Neural crest cell (in vitro differentiated cells): Measurements from ENCODE around the gene KDF1. TPM values are rescaled to one million over a fixed set of nuclear protein-coding genes. Genes with fewer than 3 reads are reported as not detected.

Source experiments
- DNase-seq: peaks from one replicate; pipeline ENCODE4 v3.0.0; 2021; ENCODE audit warnings: low read depth, mixed read lengths, low spot score
- H3K27ac Mint-ChIP-seq: one replicate; pipeline ENCODE4 v1.8.0; 2021; ENCODE audit warnings: mild to moderate bottlenecking, mixed read lengths; ENCODE audit not compliant: unreplicated experiment
- H3K27me3 Mint-ChIP-seq: 2 replicates; pipeline ENCODE4 v1.8.0; 2021; ENCODE audit warnings: low read depth, mild to moderate bottlenecking, mixed read lengths
- H3K36me3 Mint-ChIP-seq: 2 replicates; pipeline ENCODE4 v1.8.0; 2021; ENCODE audit warnings: low read depth, mild to moderate bottlenecking, mixed read lengths
- H3K4me1 Mint-ChIP-seq: 2 replicates; pipeline ENCODE4 v1.8.0; 2021; ENCODE audit warnings: mixed read lengths
- H3K4me3 Mint-ChIP-seq: one replicate; pipeline ENCODE4 v1.8.0; 2021; ENCODE audit warnings: mild to moderate bottlenecking, mixed read lengths
- H3K9me3 Mint-ChIP-seq: 2 replicates; pipeline ENCODE4 v1.8.0; 2021; ENCODE audit warnings: mixed read lengths
- total RNA-seq: library from RNA; stranded (reverse); gene quantifications from 2 replicates; pipeline ENCODE4 v1.2.1, GENCODE V29; 2021
- TF ChIP-seq, protein P1 (sequence below): fragments of 200-600 bp; sonication (generic); conservative IDR thresholded peaks from 2 replicates; pipeline ENCODE4 v1.5.0; 2021; ENCODE audit warnings: antibody characterized with exemption, mild to moderate bottlenecking

The KDF1 gene
- total RNA-seq, 1 donor from 2014 or later, result not detected

- DNase-seq, result peak; percentile 62
Measured at GRCh38 chr1:27001570-27002360, 41.5 kb upstream of the KDF1 start.

DNA sequence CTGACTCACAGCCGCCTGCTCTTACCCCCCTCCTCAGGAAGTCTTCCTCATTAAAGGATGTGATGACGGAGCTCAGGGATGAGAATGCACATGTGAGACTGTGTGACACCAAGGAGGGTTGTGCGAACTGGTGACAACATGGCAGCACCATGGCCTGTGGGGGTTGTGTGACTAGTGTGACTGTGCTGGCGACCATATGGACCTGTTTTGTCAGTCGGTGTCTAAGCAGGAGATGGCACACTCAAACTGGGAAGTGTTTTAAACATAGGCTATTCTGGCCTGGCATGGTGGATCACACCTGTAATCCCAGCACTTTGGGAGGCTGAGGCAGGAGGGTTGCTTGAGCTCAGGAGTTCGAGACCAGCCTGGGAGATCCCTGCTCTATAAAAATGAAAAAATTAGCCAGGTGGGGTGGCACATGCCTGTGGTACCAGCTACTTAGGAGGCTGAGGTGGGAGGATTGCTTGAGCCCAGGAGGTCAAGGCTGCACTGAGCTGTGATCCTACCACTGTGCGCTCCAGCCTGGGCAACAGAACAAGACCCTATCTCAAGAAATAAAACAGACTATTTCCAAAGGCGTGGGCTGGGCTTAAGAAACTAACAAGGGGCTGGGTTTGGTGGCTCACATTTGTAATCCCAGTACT lies 40.7 kb upstream of the KDF1 start:
- Mint-ChIP-seq H3K27me3 (peaks cover 18% of the 10 kb centered on the region), H3K4me1 (peaks cover 73% of the 10 kb centered on the region), H3K9me3 (no peaks in the 10 kb centered on the region), H3K4me3 (peak overlapping the region; percentile 80), H3K36me3 (no peaks in the 10 kb centered on the region), H3K27ac (peak overlapping the region; percentile 91)
- TF ChIP-seq, protein P1, sequence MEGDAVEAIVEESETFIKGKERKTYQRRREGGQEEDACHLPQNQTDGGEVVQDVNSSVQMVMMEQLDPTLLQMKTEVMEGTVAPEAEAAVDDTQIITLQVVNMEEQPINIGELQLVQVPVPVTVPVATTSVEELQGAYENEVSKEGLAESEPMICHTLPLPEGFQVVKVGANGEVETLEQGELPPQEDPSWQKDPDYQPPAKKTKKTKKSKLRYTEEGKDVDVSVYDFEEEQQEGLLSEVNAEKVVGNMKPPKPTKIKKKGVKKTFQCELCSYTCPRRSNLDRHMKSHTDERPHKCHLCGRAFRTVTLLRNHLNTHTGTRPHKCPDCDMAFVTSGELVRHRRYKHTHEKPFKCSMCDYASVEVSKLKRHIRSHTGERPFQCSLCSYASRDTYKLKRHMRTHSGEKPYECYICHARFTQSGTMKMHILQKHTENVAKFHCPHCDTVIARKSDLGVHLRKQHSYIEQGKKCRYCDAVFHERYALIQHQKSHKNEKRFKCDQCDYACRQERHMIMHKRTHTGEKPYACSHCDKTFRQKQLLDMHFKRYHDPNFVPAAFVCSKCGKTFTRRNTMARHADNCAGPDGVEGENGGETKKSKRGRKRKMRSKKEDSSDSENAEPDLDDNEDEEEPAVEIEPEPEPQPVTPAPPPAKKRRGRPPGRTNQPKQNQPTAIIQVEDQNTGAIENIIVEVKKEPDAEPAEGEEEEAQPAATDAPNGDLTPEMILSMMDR, result no peak
- no peak for DNase-seq

More at GRCh38 chr1:27001570-27002360, 41.5 kb upstream of the KDF1 start:
- H3K36me3 Mint-ChIP-seq, result no peaks in the 10 kb centered on the region
- peaks cover 9% of the 10 kb centered on the region for H3K27me3 Mint-ChIP-seq
- peak overlapping the region; percentile 91 for H3K27ac Mint-ChIP-seq
- peak overlapping the region; percentile 80 for H3K4me3 Mint-ChIP-seq
- TF ChIP-seq, protein P1, result no peak
- no peaks in the 10 kb centered on the region for H3K9me3 Mint-ChIP-seq
- H3K4me1 Mint-ChIP-seq, result peaks cover 77% of the 10 kb centered on the region

DNA sequence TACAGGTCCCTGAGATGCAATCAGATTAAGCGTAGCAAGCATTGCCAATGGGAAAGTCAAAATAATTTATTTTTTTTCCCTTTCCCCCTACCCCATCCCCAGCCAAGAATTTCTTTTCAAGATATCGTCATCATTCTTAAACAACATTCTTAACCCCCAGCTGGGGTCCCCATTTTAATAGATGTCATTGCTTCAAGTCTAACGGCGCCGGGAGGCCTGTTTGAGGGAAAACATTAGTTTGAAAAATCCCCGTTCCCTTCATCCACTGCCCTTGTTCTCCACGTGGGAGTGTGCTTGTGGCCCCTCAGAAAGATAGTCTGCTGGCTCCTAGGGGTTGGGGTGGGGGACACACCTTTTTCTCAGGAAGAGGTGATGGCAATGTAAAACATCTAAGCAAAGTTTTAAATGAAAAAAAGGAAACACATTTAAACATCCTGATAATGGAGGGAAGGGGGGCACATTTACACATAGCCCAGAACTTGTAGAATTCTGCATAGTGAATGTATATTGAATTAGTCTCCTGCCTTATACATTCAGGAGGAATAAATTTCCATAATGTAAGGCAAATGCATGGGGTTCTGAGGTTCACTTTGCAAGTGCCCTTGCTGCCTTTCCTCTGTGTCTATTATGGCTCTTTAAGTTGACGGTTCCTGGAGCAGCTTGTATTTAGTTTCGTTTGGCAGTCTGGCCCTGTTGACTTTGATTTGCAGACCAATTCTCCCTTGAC lies 40.0 kb upstream of the KDF1 start:
- Mint-ChIP-seq H3K9me3 (no peaks in the 10 kb centered on the region), H3K4me3 (peak overlapping the region; percentile 80), H3K4me1 (peaks cover 76% of the 10 kb centered on the region), H3K27me3 (peaks cover 24% of the 10 kb centered on the region), H3K27ac (peak overlapping the region; percentile 4), H3K36me3 (no peaks in the 10 kb centered on the region)
- TF ChIP-seq, protein P1, result no peak
- DNase-seq, result no peak

- peak overlapping the region; percentile 89 for H3K27ac Mint-ChIP-seq
- TF ChIP-seq, protein P1, result no peak
- peak overlapping the region; percentile 61 for H3K4me3 Mint-ChIP-seq
- no peak for DNase-seq
- H3K4me1 Mint-ChIP-seq, result peaks cover 75% of the 10 kb centered on the region
- H3K36me3 Mint-ChIP-seq, result no peaks in the 10 kb centered on the region
- peaks cover 32% of the 10 kb centered on the region for H3K27me3 Mint-ChIP-seq
- no peaks in the 10 kb centered on the region for H3K9me3 Mint-ChIP-seq
Measured at GRCh38 chr1:26999440-26999987, 39.2 kb upstream of the KDF1 start.
